Hematopoietic multipotent progenitor cell treated with erythropoietin and hydrocortisone succinate and interleukin-3 and kit ligand, for 8 days (in vitro differentiated cells): ENCODE results near the gene ZNF587B.
A peak's percentile ranks its signal among the peaks of the same experiment; 100 is the strongest.
"Not testable (repeated sequence)": the region's sequence is repeated elsewhere in the genome, so short reads cannot be mapped to it uniquely, and the experiment has no call there.

ENCODE experiments used
- DNase-seq: peaks from one replicate; pipeline ENCODE4 v3.0.0-alpha.2; 2015

The ZNF587B gene

GRCh38 chr19:57873883-57874799 is 44.0 kb downstream of the ZNF587B start:
- not testable (repeated sequence) for DNase-seq

DNA sequence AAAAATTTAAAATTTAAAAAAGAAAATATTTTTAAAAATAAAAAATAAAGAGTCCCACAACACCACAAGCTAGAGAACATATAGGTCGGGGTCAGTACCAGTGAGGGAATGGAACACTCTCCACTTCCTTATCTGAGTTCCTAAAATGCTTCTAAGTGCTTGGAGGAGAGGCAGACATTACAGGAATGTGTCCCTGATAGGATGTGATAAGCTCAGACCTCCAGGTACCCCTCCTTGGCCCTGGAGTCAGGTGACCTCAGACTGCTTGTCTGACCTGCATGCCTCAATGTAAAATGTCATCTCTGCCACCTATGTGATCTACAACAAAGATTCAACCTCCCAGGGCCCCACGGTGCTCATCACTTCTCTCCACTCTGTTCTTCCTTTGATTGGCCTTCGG is 55.9 kb downstream of the ZNF587B start:
- no peak for DNase-seq

GRCh38 chr19:57887195-57887941 is 57.3 kb downstream of the ZNF587B start:
- DNase-seq, result peak; percentile 63

- DNase-seq, result peak; percentile 24
Observed at GRCh38 chr19:57888107-57888559, 58.0 kb downstream of the ZNF587B start.

DNA sequence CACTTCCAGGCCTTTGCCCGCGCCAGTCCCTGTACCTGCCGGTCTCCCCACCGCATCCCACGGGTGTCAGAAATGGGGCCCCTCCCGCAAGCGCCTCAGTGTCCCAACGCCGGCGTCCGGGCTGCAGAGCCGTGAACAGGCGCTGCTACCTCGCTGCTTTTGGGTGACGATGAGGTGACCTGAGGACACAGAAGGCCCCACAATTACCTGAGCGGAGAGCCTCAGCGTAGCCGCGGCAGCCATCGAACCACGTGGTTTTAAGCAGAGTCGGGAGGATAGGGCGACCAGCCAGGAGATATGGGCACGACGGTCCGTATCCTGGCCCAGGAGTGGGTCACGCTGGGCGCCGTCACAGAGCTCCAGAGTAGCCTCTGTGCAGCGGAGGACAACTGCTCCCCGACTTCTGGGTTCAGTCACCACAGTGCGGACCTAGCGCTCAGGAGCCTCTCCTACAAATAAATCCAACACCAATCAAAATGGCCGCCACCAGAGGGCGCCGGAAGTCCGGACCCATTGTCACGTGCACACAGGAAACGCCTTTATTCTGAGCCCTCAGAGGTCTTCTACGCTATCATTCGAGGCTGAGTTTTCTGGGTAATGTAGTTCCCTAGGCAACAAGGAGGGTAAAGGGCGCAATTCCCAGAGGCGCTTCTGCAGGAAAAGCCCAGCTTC is 58.6 kb downstream of the ZNF587B start, which contains the start of gene ZNF814:
ZNF814 (minus strand) TSS at position 478 of the 672 bp plus-strand sequence; CDS start at position 243, 235 bp downstream.
- DNase-seq, result peak; percentile 95

DNA sequence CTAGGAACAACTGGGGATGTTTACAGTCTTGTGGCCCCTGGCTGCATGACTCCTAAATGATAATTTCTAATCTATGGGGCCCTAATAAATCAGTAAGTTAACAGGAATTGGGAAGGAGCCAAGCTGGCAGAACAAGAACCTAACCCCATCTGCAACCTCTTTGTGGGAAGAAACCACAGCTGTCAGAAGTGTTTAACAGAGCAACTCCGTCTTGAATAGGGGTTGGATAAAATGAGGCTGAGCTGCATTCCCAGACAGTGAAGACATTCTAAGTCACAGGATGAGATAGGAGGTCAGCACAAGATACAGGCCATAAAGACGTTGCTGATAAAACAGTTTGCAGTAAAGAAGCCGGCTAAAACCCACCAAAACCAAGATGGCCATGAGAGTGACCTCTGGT is 60.6 kb downstream of the ZNF587B start:
- peak; percentile 1 for DNase-seq
